GM18505 (cell line): ENCODE results near the gene ZNF217.
"Not testable (repeated sequence)": the region's sequence is repeated elsewhere in the genome, so short reads cannot be mapped to it uniquely, and the experiment has no call there.

Experiments
- ATAC-seq: cut with Tn5 transposase; IDR thresholded peaks from one replicate; pipeline ENCODE4 v1.9.1; 2021; ENCODE audit not compliant: unreplicated experiment
- POLR2A ChIP-seq: IDR thresholded peaks from 4 replicates; pipeline ENCODE4 v1.6.1; 2011; ENCODE audit warnings: borderline replicate concordance; ENCODE audit not compliant: insufficient read depth, insufficient read length; ENCODE audit errors: extremely low read depth

ZNF217 gene

GRCh38 chr20:53576586-53577318 lies 16.9 kb downstream of the ZNF217 start:
- no peak for TF ChIP-seq POLR2A

GRCh38 chr20:53576195-53576580 lies 17.5 kb downstream of the ZNF217 start:
- no peak for TF ChIP-seq POLR2A

More at GRCh38 chr20:53576586-53577318, 16.9 kb downstream of the ZNF217 start:
- no peak for ATAC-seq

GRCh38 chr20:53575481-53576194 lies 18.0 kb downstream of the ZNF217 start:
- no peak for ATAC-seq
- TF ChIP-seq POLR2A: no peak

More at GRCh38 chr20:53576195-53576580, 17.5 kb downstream of the ZNF217 start:
- no peak for ATAC-seq

- no peak for TF ChIP-seq POLR2A
- ATAC-seq: no peak
Measured at GRCh38 chr20:53574819-53575218, 18.8 kb downstream of the ZNF217 start.

- ATAC-seq: no peak
- TF ChIP-seq POLR2A: no peak
Measured at GRCh38 chr20:53574259-53574789, 19.3 kb downstream of the ZNF217 start.

GRCh38 chr20:53571555-53572286 lies 21.9 kb downstream of the ZNF217 start:
- no peak for TF ChIP-seq POLR2A
- no peak for ATAC-seq

- ATAC-seq: no peak
Measured at GRCh38 chr20:53570446-53571276, 23.0 kb downstream of the ZNF217 start.

GRCh38 chr20:53569606-53570307 lies 23.9 kb downstream of the ZNF217 start:
- no peak for TF ChIP-seq POLR2A
- ATAC-seq: no peak

More at GRCh38 chr20:53570446-53571276, 23.0 kb downstream of the ZNF217 start:
- TF ChIP-seq POLR2A: no peak

GRCh38 chr20:53569005-53569404 lies 24.6 kb downstream of the ZNF217 start:
- no peak for TF ChIP-seq POLR2A

GRCh38 chr20:53568351-53568750 lies 25.3 kb downstream of the ZNF217 start:
- ATAC-seq: no peak
- TF ChIP-seq POLR2A: no peak

More at GRCh38 chr20:53569005-53569404, 24.6 kb downstream of the ZNF217 start:
- no peak for ATAC-seq

GRCh38 chr20:53567379-53567917 lies 26.2 kb downstream of the ZNF217 start:
- no peak for TF ChIP-seq POLR2A
- no peak for ATAC-seq

GRCh38 chr20:53566623-53567022 lies 27.0 kb downstream of the ZNF217 start:
- ATAC-seq: not testable (repeated sequence)
